Activated gamma-delta T cell treated with Interleukin-2 at 50 U/mL for 16 hours (primary cell): ENCODE results near the gene RBP2.

Experiments used
- DNase-seq: peaks from one replicate; pipeline ENCODE4 v3.0.0-alpha.2; 2020

Gene RBP2

DNA sequence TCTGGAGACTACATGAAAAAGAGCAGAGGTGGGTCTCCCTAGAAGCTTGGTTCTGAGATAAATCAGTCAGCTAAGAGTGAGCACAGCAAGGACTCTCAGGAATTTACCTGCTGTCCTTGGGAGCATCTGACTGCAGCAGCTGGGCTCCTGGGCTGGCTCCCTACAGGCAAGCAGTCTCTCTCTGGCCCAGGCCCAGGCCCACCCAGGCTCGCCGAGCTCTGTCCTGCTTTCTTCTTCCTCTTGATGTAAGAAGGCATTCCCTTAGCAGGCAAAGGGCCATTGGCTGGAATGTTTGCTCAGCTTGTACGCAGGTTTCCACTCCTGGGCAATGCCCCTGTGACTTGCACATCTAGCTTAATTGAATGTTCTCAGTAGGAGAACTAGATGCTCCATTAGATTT, 4.3 kb upstream of the RBP2 start:
- no peak for DNase-seq

GRCh38 chr3:139477710-139478640, 1.7 kb upstream of the RBP2 start:
- no peak for DNase-seq

- no peak for DNase-seq
Measured at GRCh38 chr3:139473155-139473771, 3.1 kb downstream of the RBP2 start.

DNA sequence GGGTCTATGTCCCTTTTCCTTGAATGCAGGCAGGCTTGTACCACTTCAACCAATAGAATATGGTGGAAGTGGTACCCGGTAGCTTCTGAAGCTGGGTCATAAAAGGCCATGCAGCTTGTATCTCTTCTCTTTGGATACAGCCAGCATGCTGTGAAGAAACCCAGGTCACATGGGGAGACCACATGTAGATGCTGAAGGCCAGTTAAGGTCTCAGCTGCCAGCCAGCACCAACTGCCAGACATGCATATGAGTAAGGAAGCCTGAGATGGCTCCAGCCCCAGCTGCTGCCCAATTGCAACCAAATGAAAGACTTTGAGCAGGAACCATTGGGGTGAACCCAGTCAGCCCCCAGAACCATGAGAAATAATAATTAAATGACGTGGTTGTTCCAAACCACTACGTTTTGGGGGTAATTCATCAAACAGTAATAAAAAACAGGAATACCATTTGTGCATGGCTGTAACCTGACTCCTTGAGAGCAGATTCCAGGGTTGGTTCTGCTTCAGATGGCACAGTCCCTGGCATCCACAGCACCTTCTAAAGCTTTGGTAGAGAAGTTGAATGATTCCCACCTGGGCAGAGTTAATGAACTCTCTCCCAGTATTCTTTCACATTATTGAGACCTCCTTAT, 3.8 kb downstream of the RBP2 start:
- no peak for DNase-seq

- DNase-seq: no peak
Measured at GRCh38 chr3:139470199-139470598, 6.1 kb downstream of the RBP2 start.

DNA sequence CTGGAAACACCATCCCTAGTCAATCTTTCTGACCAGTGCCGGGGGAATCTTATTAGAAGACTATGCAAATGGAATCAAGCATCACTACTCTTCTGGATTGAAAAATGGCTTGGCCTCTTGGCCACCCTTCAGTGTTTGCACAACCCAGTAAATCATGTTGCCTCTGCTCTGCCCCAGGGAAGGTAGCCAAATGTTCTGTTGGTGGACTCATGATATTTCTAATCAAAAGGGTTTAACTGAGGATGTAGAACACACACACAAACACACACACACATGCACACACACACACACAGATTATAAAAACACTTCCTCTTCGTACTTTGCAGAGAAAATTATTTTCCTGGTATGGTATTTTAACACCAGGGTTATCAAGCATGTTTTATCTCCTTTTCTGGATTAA, 7.9 kb downstream of the RBP2 start:
- DNase-seq: no peak

GRCh38 chr3:139466360-139466759, 10.0 kb downstream of the RBP2 start:
- no peak for DNase-seq

GRCh38 chr3:139465636-139466035, 10.7 kb downstream of the RBP2 start:
- DNase-seq: no peak

DNA sequence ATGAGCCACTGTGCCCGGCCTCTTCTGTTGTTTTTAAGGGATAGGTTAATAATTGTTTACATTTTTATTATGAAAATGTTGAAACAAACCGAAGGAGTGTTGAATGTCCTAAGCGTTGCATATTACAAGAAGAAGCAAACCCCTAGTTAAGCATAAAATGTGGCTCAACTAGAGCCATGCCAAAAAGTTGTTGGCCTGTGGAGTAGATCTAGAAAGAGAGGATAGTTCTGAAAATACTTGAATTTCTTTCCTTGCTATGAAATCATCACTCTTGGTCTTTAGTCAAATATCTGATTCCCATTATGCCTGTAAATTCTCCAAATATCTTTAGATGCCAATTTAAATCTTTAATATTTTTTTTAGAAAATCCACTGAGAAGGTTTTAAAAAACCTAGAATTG, 12.8 kb downstream of the RBP2 start:
- no peak for DNase-seq

- DNase-seq: no peak
Measured at GRCh38 chr3:139460529-139460928, 15.8 kb downstream of the RBP2 start.

- DNase-seq: no peak
Measured at GRCh38 chr3:139460076-139460475, 16.2 kb downstream of the RBP2 start.

GRCh38 chr3:139458348-139458747, 18.0 kb downstream of the RBP2 start:
- DNase-seq: no peak

- no peak for DNase-seq
Measured at GRCh38 chr3:139457066-139457465, 19.2 kb downstream of the RBP2 start.

GRCh38 chr3:139456386-139456785, 19.9 kb downstream of the RBP2 start:
- no peak for DNase-seq

DNA sequence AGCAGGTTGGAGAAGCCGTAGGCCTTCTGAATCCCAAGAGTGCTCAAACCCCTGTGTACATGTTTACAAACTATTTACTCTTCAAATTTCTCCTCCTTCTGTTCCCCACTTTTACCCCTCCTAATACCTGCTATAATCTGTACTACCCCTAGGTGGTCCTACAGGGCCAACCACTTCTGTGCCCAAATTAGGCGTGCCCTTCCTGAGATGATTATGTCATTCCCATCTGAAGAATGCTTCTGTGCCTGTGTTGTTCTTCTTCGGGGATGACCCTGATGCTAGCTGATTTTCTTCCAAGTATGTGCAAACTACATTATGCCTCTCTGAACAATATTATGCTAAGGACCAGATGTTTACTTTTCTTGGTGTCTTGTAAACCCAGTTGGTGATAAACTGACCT, 20.5 kb downstream of the RBP2 start:
- no peak for DNase-seq

- DNase-seq: no peak
Measured at GRCh38 chr3:139455206-139455605, 21.1 kb downstream of the RBP2 start.

GRCh38 chr3:139454346-139454745, 22.0 kb downstream of the RBP2 start:
- DNase-seq: no peak

DNA sequence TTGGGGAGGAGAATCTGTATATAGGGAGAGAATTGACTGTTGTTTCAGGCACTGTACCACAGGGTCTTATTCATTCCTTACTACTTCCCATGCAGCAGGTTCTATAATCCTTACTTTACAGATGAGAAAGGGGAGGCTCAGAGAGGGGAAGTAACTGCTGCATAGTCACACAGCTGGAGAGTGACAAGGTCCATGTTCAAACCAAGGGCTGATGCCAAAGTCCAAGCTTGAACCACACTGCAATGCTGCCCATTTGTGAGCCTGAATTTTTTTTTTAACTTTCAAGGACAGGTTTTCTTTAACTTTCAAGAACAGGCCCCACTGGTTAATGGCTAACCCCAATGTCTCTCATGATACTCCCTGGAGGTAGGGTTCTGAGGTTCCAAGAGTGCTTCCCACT, 26.2 kb downstream of the RBP2 start:
- no peak for DNase-seq

DNA sequence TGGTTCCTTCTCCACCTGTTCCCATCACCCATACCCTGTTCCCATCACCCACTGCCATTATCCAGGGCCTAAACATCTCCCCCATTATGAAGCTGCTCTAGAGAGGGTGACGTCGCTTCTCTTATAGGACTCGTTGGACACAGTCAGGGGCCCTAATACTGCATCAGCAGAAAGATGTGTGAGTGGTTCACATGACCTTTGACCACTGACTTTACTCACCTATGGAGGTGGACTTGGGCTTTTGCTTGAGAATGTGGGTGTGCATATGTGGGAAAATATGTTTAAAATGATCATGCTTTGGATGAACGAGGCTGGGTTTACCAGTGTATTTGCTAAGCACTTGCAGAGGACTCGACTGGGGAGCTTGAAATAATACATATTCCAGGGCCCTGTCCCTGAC, 26.8 kb downstream of the RBP2 start:
- no peak for DNase-seq

GRCh38 chr3:139448104-139448503, 28.2 kb downstream of the RBP2 start:
- no peak for DNase-seq

GRCh38 chr3:139447486-139447885, 28.8 kb downstream of the RBP2 start:
- no peak for DNase-seq

GRCh38 chr3:139444446-139444845, 31.9 kb downstream of the RBP2 start:
- no peak for DNase-seq

- DNase-seq: no peak
Measured at GRCh38 chr3:139443186-139443585, 33.1 kb downstream of the RBP2 start.

- no peak for DNase-seq
Measured at GRCh38 chr3:139441656-139442055, 34.7 kb downstream of the RBP2 start.
